HG03378 (cell line): ENCODE results near the gene MOB3B.
"Not testable (repeated sequence)": the region's sequence is repeated elsewhere in the genome, so short reads cannot be mapped to it uniquely, and the experiment has no call there.

Experiments used
- ATAC-seq: cut with Tn5 transposase; IDR thresholded peaks from one replicate; pipeline ENCODE4 v1.9.1; 2021; ENCODE audit warnings: mild to moderate bottlenecking, moderate library complexity; ENCODE audit not compliant: unreplicated experiment

MOB3B gene

GRCh38 chr9:27482709-27483108 is 46.9 kb downstream of the MOB3B start:
- ATAC-seq: no peak

DNA sequence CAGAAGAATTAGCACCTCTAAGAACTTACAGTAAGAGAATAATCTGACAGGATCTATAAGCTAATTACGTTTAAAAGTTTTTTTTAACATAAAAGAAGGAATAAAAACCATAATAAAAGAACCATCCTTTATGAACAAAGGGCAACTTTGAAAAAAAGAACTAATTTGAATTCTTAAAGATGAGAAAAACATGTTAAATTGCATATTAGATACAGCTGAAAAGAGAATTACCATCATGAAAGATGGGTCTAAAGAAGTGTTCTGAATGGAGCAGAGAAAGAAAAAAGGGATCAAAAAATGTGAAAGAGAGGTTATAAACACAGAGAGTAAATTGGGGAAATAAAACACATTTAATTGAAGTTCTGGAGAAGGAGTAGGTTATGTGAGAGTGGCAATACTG is 51.3 kb downstream of the MOB3B start:
- ATAC-seq: no peak

- no peak for ATAC-seq
These were observed 52.6 kb downstream of the MOB3B start for GRCh38 chr9:27476870-27477515.

- ATAC-seq: no peak
These were observed 54.5 kb downstream of the MOB3B start for GRCh38 chr9:27475057-27475595.

DNA sequence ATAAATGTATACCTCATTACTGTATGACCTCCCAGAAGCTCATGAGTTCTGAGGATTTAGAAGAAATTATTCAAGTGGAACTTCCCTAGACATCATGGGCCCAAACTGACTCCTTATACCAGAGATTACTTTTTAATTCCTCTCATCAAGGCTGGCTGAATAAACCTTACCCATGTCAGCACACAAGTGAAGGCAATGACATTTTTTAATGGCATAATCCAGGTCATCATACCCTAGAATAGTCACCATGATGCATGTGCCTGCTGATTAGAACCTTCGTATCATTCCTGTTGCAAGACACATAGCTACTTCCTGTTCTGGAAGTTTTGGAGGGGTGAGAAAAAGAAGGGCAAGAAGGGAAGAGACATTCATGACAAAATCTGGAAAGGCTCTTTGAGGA is 55.3 kb downstream of the MOB3B start:
- no peak for ATAC-seq

DNA sequence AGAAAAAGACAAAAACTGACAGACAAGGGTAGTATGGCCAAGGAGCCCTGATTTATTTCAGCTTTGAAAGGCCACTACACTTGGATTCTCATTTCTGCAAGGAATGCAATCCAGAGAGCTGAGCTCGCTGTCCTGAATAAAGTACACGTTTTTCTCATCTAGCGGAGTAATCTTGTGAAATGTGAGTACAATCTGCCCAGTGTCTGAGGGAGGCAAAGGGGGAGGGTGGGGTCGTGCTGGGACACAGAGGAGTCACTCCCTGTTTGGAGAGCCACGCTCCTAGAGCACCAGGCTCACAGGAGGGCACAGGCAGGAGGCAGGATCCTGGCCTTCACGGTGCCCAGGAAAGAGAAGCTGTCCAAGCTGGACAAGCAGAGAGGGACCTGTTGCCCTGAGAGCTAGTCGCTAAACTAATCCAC is 56.5 kb downstream of the MOB3B start:
- ATAC-seq: no peak

DNA sequence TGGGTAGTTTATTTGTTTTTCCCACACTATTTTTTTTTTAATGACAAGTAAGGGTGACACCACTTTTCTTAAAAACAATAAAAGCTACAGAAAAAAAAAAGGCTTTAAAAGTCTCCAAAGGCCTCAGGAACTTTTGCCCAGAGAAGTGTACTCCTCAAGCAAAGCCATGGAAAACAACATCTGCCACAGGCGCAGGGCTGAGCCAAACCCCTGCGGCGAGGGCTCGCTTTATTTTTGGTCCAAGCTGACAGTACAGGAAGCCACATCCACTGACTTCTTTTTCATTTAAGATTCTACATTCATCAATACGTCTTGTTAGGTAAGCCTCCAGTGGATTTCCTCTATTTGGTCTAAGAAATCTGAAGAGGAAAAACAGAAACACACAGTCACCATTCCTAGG is 57.4 kb downstream of the MOB3B start:
- no peak for ATAC-seq

DNA sequence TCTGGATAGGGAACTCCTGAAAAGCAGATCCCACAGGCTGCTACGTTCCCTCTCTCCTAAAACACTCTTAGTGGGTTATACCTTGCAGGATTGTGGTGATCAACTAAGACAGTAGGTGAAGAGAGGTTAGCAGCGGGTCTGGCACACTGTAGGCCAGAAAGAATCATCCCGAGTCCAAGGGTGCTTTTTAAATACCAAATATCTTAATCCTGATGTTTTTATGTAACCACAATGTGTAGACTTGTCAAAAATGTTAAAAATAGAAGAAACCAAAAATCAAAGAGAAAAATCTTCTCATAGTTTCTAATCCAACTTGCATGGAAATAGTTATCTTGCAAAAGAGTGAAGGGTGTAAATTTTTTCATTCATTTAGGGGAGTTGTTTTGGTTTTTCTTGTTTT is 57.8 kb downstream of the MOB3B start:
- no peak for ATAC-seq

DNA sequence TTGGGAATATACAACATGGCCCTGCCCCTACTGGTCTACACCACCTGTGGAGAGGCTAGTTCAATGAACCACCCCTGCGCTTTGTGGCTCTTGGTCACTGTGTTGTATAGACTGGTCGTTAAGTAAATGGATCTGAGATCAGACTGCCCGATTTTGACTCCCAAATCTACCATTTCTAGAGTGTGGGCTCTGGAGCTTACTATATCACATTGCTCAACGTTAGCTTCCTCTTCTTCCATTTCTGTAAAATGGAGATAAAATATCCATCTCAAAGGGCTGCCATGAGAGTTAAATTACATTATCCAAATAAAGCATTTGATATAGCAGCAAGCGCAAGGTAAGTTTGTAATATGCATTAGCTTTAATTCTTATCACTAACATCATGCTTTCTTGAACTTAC is 58.2 kb downstream of the MOB3B start:
- ATAC-seq: no peak

- no peak for ATAC-seq
These were observed 59.2 kb downstream of the MOB3B start for GRCh38 chr9:27470291-27470856.

DNA sequence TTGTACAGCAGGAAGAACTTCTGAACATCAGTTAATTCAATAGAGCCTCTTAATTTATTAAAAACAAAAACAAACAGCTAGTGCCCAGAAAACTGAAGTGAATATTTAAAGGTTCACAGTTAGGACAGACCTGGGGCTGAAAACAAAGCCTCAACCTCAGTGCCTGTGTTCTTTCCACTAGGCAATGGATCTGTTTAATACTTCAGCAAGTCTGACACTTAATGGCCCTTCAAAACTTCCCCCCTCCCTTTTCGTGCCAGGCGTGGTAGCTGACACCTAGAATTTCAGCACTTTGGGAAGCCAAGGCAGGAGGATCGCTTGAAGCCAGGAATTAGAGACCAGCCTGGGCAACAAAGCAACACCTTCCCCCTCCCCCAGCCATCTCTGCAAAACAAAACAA is 60.1 kb downstream of the MOB3B start:
- ATAC-seq: no peak

DNA sequence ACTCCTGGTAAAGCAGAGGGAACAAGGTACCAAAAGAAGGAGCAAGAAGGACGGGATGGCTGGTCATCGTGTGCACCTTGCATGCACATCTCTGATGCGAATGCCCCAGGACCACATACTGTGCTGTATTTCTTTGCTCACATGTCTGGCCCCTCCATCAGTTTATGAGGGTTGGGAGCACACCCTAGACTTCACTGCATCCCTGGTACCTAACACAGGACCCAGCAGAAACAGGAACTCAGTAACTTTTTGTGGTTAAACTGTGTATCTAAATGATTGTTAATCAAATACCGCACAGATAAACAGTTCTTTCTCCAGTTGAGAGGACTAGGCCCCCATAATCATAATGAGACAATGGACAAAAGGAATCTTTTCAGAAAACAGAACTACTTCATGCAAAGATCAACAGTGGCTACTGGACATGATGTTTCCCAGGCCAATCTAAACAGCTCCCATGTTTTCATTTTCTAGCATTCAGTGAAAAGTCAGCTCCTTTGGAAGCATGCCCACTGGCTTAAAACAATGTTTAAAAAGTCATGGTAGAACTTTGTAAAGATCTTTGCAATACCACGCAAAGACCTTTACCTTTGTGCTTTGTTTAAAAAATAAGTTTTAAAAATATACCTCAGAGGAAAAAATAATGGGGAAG is 61.0 kb downstream of the MOB3B start:
- no peak for ATAC-seq

DNA sequence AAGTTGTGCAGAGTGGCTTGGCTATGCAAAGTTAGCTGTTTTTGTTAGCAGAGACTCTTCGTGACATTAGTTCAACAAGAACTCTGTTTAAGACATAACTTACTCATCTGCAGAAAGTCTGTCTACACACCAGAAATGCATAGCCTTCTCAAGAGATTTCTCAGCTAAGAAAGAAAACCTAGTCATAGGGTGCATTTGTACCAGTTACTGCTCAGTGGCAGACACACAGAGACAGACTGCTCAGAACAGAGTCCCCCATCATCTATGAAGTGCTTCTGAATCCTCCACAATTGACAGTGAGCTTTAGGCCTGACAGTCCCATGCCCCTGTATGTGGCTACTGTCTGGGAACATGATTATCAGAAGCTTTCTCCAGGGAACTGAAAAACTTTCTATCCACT is 61.6 kb downstream of the MOB3B start:
- ATAC-seq: no peak

DNA sequence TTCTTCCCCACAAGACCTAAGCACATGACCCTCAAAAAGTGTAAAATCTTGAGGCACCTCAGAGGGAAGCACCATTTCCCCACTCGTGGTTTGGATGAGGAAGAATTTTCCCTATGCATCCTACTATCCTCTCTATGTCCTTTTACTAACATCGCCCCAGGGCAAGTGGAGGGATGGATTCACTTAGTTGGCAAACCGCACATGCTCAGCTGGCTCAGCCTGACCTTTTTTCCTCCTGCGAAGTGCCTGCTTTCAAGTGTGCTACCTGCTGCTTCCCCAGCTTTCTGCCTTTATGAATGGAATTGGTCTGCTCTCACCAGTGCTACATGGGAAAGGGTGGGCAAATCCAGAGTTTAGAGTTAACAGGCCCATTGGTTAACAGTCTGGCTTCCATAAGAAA is 62.1 kb downstream of the MOB3B start:
- no peak for ATAC-seq

DNA sequence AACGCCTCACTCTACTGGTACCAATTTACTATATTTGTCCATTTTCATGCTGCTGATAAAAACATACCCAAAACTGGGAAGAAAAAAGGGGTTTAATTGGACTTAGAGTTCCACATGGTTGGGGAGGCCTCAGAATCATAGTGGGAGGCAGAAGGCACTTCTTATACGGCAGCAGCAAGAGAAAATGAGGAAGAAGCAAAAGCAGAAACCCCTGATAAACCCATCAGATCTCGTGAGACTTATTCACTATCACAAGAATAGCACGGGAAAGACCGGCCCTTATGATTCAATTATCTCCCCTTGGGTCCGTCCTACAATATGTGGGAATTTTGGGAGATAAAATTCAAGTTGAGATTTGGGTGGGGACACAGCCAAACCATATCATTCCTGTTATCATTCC is 63.1 kb downstream of the MOB3B start:
- ATAC-seq: not testable (repeated sequence)

DNA sequence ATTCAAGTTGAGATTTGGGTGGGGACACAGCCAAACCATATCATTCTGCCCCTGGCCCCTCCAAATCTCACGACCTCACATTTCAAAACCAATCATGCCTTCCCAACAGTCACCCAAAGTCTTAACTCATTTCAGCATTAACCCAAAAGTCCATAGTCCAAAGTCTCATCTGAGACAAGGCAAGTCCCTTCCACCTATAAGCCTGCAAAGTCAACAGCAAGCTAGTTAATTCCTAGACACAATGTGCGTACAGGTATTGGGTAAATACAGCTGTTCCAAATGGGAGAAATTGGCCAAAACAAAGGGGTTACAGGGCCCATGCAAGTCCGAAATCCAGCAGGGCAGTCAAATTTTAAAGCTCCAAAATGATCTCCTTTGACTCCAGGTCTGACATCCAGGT is 64.7 kb downstream of the MOB3B start:
- ATAC-seq: not testable (repeated sequence)

DNA sequence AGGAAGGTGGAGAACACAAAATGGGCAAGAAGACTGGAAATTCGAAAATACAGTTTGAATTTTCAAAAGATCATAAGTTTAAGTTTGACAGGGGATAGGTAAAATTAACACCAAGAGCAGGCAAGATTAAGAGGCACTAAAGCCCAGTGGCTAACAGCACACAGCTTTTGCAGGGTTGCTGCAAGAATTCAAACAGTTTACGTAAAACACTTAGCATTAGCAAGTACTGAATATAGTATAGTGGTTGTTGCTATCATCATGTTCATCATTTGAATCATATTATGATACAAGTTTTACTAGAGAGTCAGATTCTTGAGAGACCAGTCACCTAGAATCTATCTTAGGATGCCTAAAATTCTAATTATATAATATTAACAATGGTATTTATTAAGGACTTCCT is 66.8 kb downstream of the MOB3B start:
- ATAC-seq: no peak

DNA sequence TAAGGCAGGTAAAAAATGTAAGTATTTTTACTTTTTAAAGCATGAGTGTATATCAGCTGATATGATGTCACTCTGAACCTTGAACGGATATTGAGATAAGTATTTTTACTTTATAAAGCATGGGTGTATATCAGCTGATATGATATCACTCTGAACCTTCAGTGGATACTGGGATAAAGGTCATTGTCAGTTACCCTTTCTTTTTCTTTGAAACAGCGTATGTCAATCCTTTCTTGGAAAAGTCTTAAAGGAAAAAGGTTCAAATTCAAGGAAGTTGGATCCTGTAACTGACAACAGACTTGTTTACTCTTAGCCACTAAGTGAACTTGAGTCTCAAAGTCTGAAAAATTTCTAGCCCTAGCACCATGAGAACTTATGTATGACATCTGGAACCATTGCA is 67.2 kb downstream of the MOB3B start:
- ATAC-seq: no peak

GRCh38 chr9:27460226-27461023 is 69.2 kb downstream of the MOB3B start:
- peak; percentile 97 for ATAC-seq

GRCh38 chr9:27457445-27457844 is 72.2 kb downstream of the MOB3B start:
- no peak for ATAC-seq

DNA sequence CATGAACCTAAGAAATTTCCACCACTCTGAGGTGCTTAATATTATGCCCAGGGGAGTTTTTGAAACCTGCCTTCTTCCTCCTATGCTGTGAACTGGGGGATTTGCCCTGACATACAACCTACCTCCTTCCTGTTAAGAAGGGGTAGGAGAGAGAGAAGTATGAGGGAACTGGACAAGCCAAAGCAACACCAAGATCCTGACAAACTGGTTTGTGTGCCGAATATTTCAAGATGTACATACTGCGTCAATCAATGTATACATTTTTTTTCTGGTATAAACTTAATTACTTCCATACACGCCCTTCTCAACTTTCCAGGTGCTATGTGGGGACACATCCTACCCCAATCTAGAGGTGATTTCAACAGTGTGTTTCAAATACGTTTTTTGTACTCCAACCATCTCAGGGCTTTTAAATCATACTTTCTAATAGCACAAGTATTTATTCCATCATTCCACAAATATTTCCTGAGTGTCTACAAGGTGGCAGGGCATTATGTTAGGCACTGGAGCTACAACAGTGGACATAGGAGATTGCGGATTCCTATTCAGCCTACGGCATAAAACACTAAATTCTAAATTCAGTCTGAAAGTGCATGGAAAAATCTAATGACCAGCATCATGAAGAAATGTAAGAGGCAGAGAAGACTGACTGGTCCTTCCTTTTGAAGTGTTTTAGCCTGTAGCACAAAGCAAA is 75.6 kb downstream of the MOB3B start:
- no peak for ATAC-seq
